ENCODE results near the gene SP9.
A peak's percentile ranks its signal among the peaks of the same experiment; 100 is the strongest.

The SP9 gene

GRCh38 chr2:174333017-174333371 is 1.8 kb upstream of the SP9 start:
- no peak for DNase-seq (ENCODE audit: insufficient read length, low spot score)
- no peak for FAIRE-seq

GRCh38 chr2:174333372-174334277 is 1.1 kb upstream of the SP9 start:
- DNase-seq (ENCODE audit: insufficient read length, low spot score) (no peak), FAIRE-seq (no peak)

GRCh38 chr2:174334278-174334715 is 457 bp upstream of the SP9 start:
- DNase-seq (ENCODE audit: insufficient read length, low spot score) (no peak), FAIRE-seq (no peak)

GRCh38 chr2:174335254-174335987 is 667 bp downstream of the SP9 start:
- no peak for DNase-seq (ENCODE audit: insufficient read length, low spot score)

GRCh38 chr2:174335988-174336500 is 1.3 kb downstream of the SP9 start:
- FAIRE-seq: no peak
- DNase-seq (ENCODE audit: insufficient read length, low spot score): no peak

More at GRCh38 chr2:174335254-174335987, 667 bp downstream of the SP9 start:
- no peak for FAIRE-seq

GRCh38 chr2:174336501-174337336 is 2.0 kb downstream of the SP9 start:
- DNase-seq (ENCODE audit: insufficient read length, low spot score): no peak
- FAIRE-seq: no peak

GRCh38 chr2:174337337-174338146 is 2.8 kb downstream of the SP9 start:
- DNase-seq (ENCODE audit: insufficient read length, low spot score) (no peak), FAIRE-seq (no peak)

GRCh38 chr2:174338147-174338605 is 3.4 kb downstream of the SP9 start:
- no peak for FAIRE-seq
- no peak for DNase-seq (ENCODE audit: insufficient read length, low spot score)

- FAIRE-seq (no peak), DNase-seq (ENCODE audit: insufficient read length, low spot score) (no peak)
Measured at GRCh38 chr2:174338671-174339560, 4.2 kb downstream of the SP9 start.

GRCh38 chr2:174339561-174340399 is 5.0 kb downstream of the SP9 start:
- FAIRE-seq: no peak

GRCh38 chr2:174340400-174341292 is 5.9 kb downstream of the SP9 start:
- FAIRE-seq: no peak
- DNase-seq (ENCODE audit: insufficient read length, low spot score): no peak

More at GRCh38 chr2:174339561-174340399, 5.0 kb downstream of the SP9 start:
- DNase-seq (ENCODE audit: insufficient read length, low spot score): no peak

- DNase-seq (ENCODE audit: insufficient read length, low spot score): no peak
- peak; percentile 86 for FAIRE-seq
Measured at GRCh38 chr2:174341293-174341994, 6.7 kb downstream of the SP9 start.

- FAIRE-seq (no peak), DNase-seq (ENCODE audit: insufficient read length, low spot score) (no peak)
Measured at GRCh38 chr2:174341995-174342685, 7.4 kb downstream of the SP9 start.

- FAIRE-seq (no peak), DNase-seq (ENCODE audit: insufficient read length, low spot score) (no peak)
Measured at GRCh38 chr2:174342686-174343342, 8.1 kb downstream of the SP9 start.

- no peak for FAIRE-seq
- no peak for DNase-seq (ENCODE audit: insufficient read length, low spot score)
Measured at GRCh38 chr2:174343343-174343622, 8.5 kb downstream of the SP9 start.
